CD1c-positive myeloid dendritic cell (primary cell): ENCODE measurements around the gene XPO1.
A peak's percentile ranks its signal among the peaks of the same experiment; 100 is the strongest.
"Not testable (repeated sequence)": the region's sequence is repeated elsewhere in the genome, so short reads cannot be mapped to it uniquely, and the experiment has no call there.

Experiments used
- DNase-seq: peaks from one replicate; pipeline ENCODE4 v3.0.0-alpha.2; 2016; ENCODE audit errors: extremely low spot score

XPO1 gene, protein sequence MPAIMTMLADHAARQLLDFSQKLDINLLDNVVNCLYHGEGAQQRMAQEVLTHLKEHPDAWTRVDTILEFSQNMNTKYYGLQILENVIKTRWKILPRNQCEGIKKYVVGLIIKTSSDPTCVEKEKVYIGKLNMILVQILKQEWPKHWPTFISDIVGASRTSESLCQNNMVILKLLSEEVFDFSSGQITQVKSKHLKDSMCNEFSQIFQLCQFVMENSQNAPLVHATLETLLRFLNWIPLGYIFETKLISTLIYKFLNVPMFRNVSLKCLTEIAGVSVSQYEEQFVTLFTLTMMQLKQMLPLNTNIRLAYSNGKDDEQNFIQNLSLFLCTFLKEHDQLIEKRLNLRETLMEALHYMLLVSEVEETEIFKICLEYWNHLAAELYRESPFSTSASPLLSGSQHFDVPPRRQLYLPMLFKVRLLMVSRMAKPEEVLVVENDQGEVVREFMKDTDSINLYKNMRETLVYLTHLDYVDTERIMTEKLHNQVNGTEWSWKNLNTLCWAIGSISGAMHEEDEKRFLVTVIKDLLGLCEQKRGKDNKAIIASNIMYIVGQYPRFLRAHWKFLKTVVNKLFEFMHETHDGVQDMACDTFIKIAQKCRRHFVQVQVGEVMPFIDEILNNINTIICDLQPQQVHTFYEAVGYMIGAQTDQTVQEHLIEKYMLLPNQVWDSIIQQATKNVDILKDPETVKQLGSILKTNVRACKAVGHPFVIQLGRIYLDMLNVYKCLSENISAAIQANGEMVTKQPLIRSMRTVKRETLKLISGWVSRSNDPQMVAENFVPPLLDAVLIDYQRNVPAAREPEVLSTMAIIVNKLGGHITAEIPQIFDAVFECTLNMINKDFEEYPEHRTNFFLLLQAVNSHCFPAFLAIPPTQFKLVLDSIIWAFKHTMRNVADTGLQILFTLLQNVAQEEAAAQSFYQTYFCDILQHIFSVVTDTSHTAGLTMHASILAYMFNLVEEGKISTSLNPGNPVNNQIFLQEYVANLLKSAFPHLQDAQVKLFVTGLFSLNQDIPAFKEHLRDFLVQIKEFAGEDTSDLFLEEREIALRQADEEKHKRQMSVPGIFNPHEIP (N-terminal part only)

DNA sequence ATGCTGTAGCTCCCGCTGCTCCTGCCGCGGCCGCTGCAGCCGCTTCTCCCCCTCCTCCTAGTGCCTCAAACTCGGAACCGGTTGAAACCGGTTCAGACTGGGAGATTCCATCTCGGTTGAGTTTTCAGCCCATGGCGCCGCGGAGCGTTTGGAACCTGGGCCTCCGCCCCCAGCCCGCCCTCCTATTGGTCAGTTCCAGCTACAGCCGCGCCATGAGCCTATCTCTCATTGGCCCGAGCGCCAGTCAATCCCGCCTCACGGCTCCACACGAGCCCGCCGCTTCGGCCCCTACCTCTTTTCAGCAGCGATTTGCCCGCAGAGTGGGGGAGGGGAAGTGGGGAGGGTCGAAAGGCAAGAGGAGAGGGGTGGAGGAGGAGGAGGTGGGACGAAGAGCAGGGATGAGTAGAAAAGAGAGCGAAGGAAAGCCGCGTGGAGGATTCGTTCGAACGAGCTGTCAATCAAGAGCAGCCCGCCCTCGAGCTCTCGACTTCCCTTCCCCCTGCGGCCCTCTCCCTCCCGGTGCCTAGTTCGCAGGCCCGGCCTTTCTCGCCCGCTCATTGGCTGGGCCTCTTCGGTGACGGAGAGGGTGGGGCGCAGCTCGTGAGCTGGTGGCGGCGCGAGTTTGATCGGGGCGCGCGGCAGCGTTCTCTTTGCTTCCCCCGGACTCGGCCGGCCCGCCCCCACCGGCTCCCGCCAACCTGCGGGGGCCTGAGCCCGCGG is at the start of gene XPO1:
Gene XPO1 (minus strand): TSS at position 157 of the 720 bp plus-strand sequence. CDS start 4,459 bp downstream, outside the sequence.
- peak; percentile 99 for DNase-seq

DNA sequence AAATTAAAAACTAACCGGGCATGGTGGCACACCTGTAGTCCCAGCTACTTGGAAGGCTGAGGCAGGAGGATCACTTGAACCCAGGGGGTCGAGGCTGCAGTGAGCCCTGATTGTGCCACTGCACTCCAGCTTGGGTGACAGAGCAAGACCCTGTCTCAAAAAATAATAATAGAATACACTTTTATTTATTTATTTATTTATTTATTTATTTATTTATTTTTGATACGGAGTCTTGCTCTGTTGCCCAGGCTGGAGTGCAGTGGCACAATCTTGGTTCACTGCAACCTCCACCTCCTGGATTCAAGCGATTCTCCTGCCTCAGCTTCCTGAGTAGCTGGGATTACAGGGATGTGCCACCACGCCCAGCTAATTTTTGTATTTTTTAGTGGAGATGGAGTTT is 48.8 kb upstream of the XPO1 start:
- DNase-seq: not testable (repeated sequence)

DNA sequence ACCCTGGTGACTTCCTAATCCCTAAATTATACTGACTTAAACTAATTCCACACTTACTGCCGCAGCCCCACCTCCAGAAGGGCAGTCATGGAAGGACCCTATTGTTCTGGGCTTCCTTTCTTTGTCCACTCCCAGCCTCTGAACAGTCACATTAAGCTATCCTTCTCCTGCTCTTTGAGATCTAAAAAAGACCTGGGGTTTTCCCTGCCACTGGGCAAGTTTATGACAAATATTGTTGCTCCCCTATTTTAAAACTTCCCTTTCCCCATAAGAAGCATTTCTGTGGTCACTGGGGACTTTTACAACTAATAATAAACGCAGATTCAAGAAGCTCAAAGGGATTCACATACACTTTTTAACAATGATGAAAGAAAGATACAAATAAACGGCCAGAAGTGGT is 47.2 kb upstream of the XPO1 start:
- DNase-seq: no peak

DNA sequence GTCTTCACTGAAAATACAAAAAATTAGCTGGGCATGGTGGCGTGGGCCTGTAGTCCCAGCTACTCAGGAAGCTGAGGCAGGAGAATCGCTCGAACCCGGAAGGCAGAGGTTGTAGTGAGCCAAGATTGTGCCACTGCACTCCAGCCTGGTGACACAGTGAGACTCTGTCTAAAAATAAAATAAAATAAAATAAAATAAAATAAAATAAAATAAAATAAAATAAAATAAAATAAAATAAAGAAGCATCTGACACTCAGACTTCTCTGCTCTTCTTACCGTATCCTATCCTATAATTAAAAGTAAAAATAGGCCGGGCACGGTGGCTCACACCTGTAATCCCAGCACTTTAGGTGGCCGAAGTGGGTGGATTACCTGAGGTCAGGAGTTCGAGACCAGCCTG is 46.2 kb upstream of the XPO1 start:
- DNase-seq: not testable (repeated sequence)

DNA sequence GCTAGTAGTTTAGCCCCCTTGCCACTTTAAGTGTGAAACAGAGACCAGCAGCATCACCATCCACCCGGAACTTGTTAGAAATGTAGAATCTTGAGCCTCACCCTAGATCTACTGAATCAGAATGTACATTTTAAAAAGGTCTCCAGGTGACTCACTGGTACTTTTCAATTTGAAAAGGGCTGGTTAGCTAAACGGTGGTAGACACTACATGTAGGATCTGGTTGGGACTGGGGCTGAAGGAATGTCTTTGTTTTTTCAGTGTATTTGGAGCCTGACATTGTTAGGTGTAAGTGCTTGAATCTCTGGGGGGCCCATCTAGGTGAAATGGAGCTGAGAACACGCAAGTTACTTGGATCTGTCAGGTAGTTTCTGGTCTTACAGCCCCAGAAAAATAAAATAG is 44.0 kb upstream of the XPO1 start:
- no peak for DNase-seq

DNA sequence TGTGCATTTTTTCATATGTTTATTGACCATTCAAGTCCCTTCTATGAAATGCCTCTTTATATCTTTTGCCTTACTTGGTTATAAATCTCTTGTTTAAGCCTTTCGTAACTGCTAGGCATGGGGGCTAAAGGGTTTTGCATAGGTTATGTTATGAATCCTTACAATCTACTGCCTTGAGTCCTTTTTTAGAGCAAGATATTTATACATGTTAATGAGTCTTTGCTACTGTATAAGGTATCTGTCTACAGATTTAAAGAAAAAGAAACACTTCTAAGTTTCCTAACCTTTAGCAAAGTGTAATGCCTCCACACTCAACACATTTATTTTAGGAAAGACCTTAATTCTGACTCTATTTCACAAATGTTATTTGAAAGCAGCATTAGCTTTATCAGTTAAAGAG is 43.6 kb upstream of the XPO1 start:
- DNase-seq: no peak

DNA sequence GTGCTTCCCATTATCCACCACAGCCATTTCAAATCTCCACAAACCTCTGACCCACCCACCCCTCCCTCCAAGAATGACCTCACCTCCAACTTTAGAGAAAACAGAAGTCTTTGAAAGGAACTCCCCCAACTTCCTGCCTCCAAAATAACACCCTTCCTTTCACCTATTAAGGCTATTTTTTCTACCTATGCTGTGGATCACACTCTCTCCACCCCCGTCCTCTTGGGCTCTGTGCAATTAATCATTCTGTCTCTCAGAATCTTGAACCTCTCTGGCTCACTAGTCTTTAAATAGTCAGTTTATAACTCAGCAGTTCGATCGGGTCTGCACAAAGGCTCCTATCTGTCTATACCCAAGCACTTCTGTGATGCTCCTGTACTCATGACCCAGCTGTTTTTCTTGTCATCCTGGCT is 37.3 kb upstream of the XPO1 start:
- peak; percentile 6 for DNase-seq

DNA sequence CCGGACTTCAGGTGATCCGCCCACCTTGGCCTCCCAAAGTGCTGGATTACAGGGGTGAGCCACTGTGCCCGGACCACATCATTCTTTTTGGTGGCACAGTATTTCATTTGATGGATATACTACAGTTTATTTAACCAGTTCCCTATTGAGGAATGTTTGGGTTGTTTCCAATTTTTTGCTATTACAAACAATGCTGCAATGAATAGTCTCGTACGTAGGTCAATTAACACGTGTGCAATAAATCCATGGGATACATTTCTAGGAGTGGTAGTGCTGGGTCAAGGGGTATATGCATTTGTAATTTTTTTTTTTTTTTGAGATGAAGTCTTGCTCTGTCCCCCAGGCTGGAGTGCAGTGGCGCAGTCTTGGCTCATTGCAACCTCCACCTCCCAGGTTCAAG is 28.4 kb upstream of the XPO1 start:
- no peak for DNase-seq

DNA sequence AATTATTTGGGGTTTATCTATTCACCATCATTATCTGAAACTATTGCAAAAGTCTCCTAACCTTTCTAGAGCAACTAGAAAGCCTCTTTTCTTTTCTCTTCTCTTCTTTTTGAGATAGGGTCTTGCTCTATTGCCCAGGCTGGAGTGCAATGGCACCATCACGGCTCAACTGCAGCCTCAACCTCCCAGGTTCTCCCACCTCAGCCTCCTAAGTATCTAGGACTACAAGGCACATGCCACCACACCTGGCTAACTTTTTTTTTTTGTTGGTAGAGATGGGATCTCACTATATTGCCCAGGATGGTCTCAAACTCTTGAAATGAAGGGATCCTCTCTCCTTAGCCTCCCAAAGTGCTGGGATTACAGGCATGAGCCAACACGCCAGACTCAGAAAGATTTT is 24.5 kb upstream of the XPO1 start:
- DNase-seq: no peak

DNA sequence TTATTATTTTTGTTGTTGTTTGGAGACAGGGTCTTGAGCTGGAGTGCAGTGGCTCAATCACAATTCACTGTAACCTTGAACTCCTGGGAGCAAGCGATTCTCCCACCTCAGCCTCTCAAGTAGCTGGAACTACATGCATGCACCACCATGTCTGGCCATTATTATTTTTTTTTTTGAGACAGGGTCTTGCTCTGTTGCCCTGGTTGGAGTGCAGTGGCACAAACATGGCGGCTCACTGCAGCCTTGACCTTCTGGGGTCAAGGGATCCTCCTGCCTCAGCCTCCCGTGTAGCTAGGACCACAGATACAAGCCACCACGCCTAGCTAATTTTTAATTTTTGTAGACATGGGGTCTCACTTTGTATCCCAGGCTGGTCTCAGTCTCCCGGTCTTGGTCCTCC is 20.0 kb upstream of the XPO1 start:
- DNase-seq: no peak

DNA sequence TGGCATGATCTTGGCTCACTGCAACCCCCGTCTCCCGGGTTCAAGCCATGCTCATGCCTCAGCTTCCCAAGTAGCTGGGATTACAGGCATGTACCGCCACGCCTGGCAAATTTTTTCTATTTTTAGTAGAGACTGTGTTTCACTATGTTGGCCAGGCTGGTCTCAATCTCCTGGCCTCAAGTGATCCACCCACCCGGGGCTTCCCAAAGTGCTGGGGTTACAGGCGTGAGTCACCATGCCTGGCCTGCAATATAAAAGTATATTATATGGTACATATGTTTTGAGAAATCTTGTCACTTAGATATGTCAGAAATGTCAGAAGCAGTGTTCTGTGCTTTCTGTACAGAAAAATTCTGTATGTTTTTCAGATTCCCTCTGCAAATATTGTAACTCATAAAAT is 19.2 kb upstream of the XPO1 start:
- DNase-seq: no peak

DNA sequence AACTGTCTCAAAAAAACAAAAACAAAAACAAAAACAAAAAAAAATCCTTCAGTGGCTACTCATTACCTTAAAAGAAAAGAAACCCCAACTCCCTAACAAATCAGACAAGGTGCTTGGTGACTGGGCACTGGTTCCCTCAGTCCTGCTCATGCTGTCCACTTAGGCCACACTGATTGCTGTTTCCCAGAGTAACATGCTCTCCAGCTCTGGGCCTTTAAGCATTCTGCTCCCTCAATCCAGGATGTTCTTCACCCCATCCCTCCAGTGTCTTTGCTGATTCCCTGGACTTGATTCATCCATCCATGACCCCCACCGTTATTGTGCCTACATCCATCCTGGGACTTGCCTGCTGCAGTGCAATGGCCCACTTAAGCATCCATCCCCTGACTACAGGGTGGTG is 16.4 kb upstream of the XPO1 start:
- no peak for DNase-seq

DNA sequence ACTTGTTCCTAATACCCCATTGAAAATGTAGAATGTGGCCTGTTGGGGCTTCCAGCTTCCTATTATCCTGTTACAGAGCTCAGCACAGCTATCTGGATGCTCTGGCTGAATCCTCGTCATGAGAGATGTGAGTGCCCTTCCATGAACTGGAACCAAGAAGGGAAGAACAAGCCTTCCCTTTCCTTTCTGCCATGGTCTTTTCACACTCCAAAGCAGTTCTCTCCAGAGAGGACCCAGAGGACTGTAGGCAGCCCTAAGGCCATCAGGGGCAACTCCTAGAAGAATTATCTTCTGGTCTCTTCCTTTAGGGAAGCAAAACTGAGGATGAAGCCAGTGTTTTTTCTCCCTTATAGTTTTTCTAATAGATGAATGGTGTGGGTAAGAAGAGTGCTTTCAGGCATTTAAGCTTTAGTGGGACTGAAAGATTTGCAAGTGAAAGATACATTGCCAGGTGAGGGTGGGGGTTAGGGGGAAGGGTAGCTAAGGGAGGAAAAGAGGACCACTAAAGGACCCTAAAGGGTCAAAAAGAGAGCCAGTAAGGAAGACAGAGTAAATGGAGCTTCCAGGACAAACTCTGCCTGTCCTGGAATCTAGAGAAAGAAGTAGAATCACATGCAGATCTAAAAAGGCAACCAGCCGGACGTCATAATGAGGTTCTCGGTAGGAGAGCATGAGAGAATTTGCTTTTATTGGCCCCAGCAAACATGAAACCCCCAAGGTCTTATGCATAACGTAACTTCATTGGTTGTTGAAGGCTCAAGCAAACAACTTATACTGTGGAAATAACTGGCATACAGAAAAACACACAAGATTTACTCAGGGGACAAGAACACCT is 12.4 kb upstream of the XPO1 start:
- DNase-seq: no peak

DNA sequence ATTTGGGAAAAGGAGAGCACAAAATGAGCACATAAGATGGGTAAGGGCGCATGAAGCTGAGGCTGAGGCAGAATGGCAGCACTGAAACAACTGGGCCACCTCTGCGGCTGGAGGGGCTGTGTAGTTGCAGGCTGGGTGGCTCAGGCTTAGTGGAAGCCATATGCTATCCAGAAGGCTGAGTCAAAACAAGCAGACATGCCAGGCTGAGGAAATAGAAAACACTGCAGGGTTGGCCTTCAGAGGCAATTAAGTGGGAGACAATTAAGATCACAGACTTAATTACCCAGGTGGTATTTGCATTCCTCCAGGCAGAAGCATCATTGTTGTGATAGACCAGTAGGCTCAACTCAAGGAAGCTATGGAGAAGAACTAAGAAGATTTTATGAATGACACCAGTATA is 11.4 kb upstream of the XPO1 start:
- no peak for DNase-seq

DNA sequence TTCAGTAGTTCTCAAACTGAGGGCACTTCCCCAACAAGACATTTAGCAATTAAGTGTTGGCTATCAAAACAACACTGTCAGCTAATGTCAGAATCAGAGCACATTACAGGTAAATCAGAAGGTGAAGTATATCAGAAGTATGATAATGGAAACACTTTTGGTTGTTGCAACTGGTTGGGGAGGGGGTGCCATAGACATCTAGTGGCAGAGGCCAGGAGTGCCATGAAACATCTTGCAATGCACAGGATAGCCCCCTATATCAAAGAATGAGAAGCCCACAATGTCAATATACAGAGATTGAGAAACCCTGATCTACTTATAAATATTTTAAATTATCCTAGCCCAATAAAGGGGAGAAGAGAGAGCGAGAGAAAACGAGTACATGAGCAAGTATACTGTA is 4.9 kb upstream of the XPO1 start:
- no peak for DNase-seq

DNA sequence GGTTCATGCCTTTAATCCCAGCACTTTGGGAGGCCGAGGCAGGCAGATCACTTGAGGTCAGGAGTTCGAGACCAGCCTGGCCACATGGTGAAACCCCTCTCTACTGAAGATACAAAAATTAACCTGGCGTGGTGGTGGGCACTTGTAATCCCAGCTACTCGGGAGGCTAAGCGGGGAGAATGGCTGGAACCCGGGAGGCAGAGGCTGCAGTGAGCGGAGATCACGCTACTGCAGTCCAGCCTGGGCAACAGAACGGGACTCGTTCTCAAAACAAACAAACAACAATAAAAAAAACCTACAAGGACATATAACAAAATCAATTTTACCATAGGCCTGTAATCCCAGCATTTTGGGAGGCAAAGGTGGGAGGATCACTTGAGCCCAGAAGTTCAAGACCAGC is 2.0 kb upstream of the XPO1 start:
- DNase-seq: not testable (repeated sequence)

DNA sequence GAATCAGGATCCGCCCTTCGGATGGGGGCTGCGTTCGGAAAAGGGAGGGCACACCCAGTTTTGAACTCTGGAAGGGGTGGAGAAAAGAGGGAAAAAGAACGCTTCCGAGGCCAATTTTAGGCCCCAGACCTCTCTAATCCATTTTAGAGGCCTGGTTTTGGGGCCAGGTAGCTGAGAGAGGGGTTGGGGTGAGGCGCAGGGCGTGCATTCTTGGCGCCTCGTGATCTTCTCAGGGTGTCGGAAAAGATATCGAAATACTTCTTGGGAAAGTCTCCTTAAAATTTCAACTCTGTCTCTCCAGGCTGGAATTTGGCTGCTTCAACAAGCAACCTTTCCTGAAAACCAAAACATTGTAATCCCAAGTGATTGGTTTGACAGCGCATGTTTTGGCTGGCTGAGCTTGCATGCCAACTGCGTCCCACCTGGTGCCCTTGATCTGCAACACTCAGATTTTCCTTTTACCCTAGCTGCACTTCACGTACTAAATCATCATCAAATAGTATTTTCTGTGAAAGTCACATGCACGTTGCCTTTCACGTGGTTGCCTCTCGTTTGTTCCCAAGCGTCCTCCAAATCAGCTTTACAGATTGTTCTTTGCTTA is 864 bp upstream of the XPO1 start:
- DNase-seq: peak; percentile 48

DNA sequence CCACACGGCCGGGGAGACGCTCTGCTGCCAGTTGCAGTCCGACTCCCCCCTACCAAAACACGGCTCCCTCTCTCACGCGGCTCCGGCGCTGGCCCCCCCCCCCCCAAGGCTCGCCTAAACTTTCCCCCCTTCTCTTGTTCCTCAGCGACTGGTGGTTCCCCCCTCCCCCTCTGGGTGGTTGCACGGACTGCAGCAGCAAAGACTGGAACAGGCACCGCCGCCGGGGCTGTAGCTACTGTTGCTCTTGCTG is 281 bp downstream of the XPO1 start:
- no peak for DNase-seq

DNA sequence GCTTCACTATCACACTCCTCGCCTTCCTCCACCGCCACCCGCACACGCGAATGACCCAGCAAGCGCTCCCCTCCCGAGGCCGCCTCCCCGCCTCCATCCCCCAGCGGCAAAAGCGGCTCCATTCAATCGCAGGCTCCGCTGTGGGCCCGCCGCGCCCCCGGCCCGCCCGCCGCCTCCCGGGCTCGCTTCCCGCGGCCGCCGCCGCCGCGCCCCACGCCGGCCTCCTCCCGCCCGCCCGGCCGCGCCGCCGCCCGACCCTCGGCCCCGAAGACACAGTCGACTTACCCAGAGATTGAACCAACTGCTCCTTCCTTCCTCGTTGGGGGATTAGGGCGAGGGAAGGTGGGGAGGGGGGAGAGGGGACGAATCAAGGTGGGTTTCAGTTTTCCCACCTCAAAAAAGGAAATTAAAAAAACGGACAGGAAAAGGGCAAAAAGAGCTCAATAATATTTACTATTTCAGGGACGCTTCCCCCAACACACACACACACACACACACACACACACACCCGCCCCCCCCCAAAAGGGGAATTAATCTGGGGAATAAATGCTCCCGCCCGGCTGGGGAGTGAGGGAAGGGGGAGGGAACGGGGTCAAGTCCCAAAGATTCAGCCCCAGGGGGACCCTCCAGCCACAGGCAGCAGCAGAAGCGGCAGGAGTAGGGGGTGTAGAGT is 743 bp downstream of the XPO1 start:
- peak; percentile 41 for DNase-seq

DNA sequence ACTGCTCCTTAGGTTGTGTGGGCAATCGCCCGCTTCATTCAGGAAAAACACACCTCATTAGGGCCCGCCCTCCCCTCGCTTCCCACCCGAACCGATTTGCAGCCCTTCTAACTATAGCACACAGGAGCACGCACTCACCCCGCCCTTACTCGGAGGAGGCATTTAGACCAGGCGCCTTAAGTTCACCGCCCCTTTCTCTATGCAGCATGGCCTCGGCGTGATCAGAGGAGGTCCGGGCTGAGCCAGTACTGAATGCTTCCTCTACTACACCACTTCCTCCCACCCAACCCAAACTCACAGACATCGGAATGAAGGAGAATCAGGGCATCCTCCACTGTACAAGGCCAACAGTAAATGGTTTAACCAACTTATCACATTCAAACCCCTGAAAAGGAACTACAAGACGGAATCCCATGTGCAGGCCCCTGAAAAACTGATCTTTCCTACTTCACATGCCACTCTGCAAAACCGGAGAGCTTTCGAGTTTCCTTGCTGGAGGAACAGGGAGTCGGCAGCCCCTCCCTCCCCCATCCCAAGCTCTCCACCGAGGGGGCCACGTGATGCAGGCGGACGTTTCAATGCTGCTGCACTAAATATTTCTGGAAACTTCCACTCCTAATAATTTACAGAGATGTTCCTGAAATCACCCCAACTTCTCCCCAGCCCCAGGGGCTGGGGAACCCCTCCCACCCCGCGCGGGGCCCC is 1.4 kb downstream of the XPO1 start:
- peak; percentile 92 for DNase-seq
